Keratinocyte (primary cell): ENCODE data around the gene CMSS1. TPM values are rescaled to one million over a fixed set of nuclear protein-coding genes. Genes with fewer than 3 reads are reported as not detected.
A peak's percentile ranks its signal among the peaks of the same experiment; 100 is the strongest.

Source experiments
- DNase-seq: peaks from one replicate; pipeline ENCODE4 v3.0.0-alpha.2; 2011; ENCODE audit warnings: low read depth, missing footprints, low spot score
- FAIRE-seq: peaks from 2 replicates; lab custom pipeline; 2011; peaks lifted over from hg19 to GRCh38; lab: Jason Lieb, UNC
- H2AFZ ChIP-seq: 2 replicates; pipeline ENCODE4 v1.6.0; 2012; ENCODE audit warnings: low read length, control low read depth, inconsistent platforms; ENCODE audit not compliant: control insufficient read depth
- H3K27ac ChIP-seq: 2 replicates; pipeline ENCODE4 v1.5.1; 2011; ENCODE audit warnings: low read length; ENCODE audit not compliant: control insufficient read depth, insufficient read depth
- H3K27me3 ChIP-seq: 3 replicates; pipeline ENCODE4 v1.6.0; 2011; ENCODE audit warnings: low read length; ENCODE audit not compliant: control insufficient read depth, insufficient read depth; ENCODE audit errors: extremely low read depth
- H3K36me3 ChIP-seq, 2 experiments: 2 replicates in 1 of 2; 3 replicates in 1 of 2; pipeline ENCODE4 v1.5.1; 2011; ENCODE audit warnings: low read length in 2 of 2, mild to moderate bottlenecking in 1 of 2; ENCODE audit not compliant: control insufficient read depth in 2 of 2, insufficient read depth in 2 of 2; ENCODE audit errors: extremely low read depth in 1 of 2
- H3K4me1 ChIP-seq: 3 replicates; pipeline ENCODE4 v1.5.1; 2011; ENCODE audit warnings: low read length; ENCODE audit not compliant: control insufficient read depth, insufficient read depth; ENCODE audit errors: extremely low read depth
- H3K4me2 ChIP-seq: 3 replicates; pipeline ENCODE4 v1.6.0; 2011; ENCODE audit warnings: low read depth, low read length; ENCODE audit not compliant: control insufficient read depth, insufficient read depth; ENCODE audit errors: extremely low read depth
- H3K4me3 ChIP-seq, 3 experiments: fragments of 200-600 bp in 1 of 3; sonication (generic) in 1 of 3; 2 replicates in 2 of 3; 3 replicates in 1 of 3; pipeline ENCODE4 v1.5.1; 2011 to 2016; ENCODE audit warnings: low read length in 3 of 3, mild to moderate bottlenecking in 3 of 3, control low read depth in 2 of 3, inconsistent platforms in 1 of 3, low read depth in 1 of 3, mixed read lengths in 1 of 3, mixed run types in 1 of 3, moderate library complexity in 1 of 3; ENCODE audit not compliant: control insufficient read depth in 2 of 3, insufficient read depth in 2 of 3; ENCODE audit errors: extremely low read depth in 1 of 3
- H3K79me2 ChIP-seq: 2 replicates; pipeline ENCODE4 v1.6.0; 2012; ENCODE audit warnings: low read length; ENCODE audit not compliant: control insufficient read depth, insufficient read depth
- H3K9ac ChIP-seq: 3 replicates; pipeline ENCODE4 v1.6.0; 2011; ENCODE audit warnings: low read length; ENCODE audit not compliant: control insufficient read depth, insufficient read depth; ENCODE audit errors: extremely low read depth
- H3K9me1 ChIP-seq: 3 replicates; pipeline ENCODE4 v1.6.0; 2011; ENCODE audit warnings: low read length; ENCODE audit not compliant: control insufficient read depth, insufficient read depth; ENCODE audit errors: extremely low read depth
- H3K9me3 ChIP-seq: 2 replicates; pipeline ENCODE4 v1.5.1; 2012; ENCODE audit warnings: low read depth, low read length; ENCODE audit not compliant: control insufficient read depth
- H4K20me1 ChIP-seq: 3 replicates; pipeline ENCODE4 v1.6.0; 2011; ENCODE audit warnings: low read length; ENCODE audit not compliant: control insufficient read depth, insufficient read depth; ENCODE audit errors: extremely low read depth
- EZH2 ChIP-seq: IDR thresholded peaks from one replicate; pipeline ENCODE4 v1.6.1; 2012; ENCODE audit warnings: inconsistent platforms, mild to moderate bottlenecking, low read length, moderate library complexity
- dilution Hi-C: fragments of 300-500 bp; cut with MboI; formaldehyde crosslinking; loops from one replicate; pipeline ENCODE4 v1.7.0; 2020; ENCODE audit warnings: low sequenced_read_pairs; ENCODE audit not compliant: extremely low pct_ligation_motif_present
- polyA plus RNA-seq, 5 experiments: library from polyadenylated mRNA; depleted of rRNA in 3 of 5; stranded (reverse) in 3 of 5; stranded (forward) in 1 of 5; unstranded in 1 of 5; fragments of >200 nt; gene quantifications; 1 replicate in 1 of 5; 2 replicates in 3 of 5; 3 replicates in 1 of 5; pipeline versions ENCODE4 v1.2.1 to v1.2.3, GENCODE V29; 2011 to 2012; ENCODE audit warnings: missing spikeins in 2 of 5, low read depth in 1 of 5, low replicate concordance in 1 of 5
- TF ChIP-seq, protein P1 (sequence below), 3 experiments: IDR thresholded peaks in 1 of 3; conservative IDR thresholded peaks in 1 of 3; optimal IDR thresholded peaks in 1 of 3; 2 replicates in 2 of 3; 3 replicates in 1 of 3; pipeline versions ENCODE3 to v1.5.1; 2011; ENCODE audit warnings: low read length in 3 of 3, mild to moderate bottlenecking in 3 of 3, moderate library complexity in 2 of 3, control low read depth in 1 of 3, inconsistent platforms in 1 of 3; ENCODE audit not compliant: insufficient read depth in 2 of 3; ENCODE audit errors: extremely low read depth in 1 of 3

The CMSS1 gene
- polyA plus RNA-seq, 1 donor (not counting 4 experiments of a cell fraction or from before 2014, with no cell fraction given) = 37.2 TPM

DNA sequence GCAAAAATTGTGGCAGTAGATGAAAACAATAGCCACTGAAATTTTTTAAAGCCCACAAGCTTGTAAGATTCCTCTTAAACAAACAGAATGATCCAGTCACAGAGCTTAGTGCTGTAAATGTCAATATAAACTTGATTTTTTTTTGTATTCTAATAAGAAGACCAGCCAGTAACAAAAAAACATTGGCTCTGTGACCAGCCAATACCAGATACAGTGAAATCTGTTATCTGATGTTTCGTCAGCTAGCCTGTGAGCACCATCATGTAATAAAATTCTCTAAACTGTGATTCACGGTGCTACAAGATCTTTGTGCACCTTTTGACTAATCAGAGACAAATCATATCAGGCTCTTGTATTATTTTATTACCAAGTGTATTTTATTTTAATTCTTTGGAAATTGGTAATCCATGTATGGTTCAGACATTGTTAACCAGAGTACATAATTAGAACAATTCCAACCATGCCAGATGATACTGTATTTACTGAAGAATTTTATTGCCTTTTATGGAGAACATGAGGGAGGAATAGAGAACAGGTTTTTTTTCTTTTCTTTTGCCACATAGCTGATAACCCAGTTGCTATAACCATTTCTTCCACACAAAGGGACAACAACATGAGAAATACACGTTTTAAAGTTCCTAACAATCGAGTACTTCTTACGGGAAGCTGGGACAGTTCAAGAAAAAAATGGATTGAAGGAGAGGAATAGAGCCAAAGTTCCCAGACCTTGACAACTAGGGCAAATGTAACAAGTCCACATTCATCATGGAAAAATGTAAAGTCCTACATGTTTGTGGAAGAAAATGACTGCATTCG, 224.7 kb downstream of the CMSS1 start:
- Histone ChIP-seq H3K36me3 (no peaks in the 10 kb centered on the region), H3K9ac (peak overlapping the region; percentile 66), H2AFZ (no peak overlapping the region), H3K27ac (peak overlapping the region; percentile 92), H3K79me2 (no peaks in the 10 kb centered on the region), H3K4me2 (peak overlapping the region; percentile 42), H3K9me1 (no peaks in the 10 kb centered on the region), H3K9me3 (no peaks in the 10 kb centered on the region), H3K27me3 (no peaks in the 10 kb centered on the region), H3K4me3 (no peak overlapping the region), H3K4me1 (peaks cover 46% of the 10 kb centered on the region), H4K20me1 (no peaks in the 10 kb centered on the region)
- dilution Hi-C loops = no loop called here
- FAIRE-seq = peak; percentile 89
- no peak for DNase-seq
- TF ChIP-seq, protein P1, sequence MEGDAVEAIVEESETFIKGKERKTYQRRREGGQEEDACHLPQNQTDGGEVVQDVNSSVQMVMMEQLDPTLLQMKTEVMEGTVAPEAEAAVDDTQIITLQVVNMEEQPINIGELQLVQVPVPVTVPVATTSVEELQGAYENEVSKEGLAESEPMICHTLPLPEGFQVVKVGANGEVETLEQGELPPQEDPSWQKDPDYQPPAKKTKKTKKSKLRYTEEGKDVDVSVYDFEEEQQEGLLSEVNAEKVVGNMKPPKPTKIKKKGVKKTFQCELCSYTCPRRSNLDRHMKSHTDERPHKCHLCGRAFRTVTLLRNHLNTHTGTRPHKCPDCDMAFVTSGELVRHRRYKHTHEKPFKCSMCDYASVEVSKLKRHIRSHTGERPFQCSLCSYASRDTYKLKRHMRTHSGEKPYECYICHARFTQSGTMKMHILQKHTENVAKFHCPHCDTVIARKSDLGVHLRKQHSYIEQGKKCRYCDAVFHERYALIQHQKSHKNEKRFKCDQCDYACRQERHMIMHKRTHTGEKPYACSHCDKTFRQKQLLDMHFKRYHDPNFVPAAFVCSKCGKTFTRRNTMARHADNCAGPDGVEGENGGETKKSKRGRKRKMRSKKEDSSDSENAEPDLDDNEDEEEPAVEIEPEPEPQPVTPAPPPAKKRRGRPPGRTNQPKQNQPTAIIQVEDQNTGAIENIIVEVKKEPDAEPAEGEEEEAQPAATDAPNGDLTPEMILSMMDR (optimal IDR thresholded peaks at IDR 0.05 in 1 of 3, IDR thresholded peaks at IDR 0.05 in 1 of 3, conservative IDR thresholded peaks at IDR 0.05 in 1 of 3; ENCODE audit: extremely low read depth in 1 of 3, insufficient read depth in 2 of 3, low read length in 3 of 3) = no peak
- TF ChIP-seq EZH2 = no peak

DNA sequence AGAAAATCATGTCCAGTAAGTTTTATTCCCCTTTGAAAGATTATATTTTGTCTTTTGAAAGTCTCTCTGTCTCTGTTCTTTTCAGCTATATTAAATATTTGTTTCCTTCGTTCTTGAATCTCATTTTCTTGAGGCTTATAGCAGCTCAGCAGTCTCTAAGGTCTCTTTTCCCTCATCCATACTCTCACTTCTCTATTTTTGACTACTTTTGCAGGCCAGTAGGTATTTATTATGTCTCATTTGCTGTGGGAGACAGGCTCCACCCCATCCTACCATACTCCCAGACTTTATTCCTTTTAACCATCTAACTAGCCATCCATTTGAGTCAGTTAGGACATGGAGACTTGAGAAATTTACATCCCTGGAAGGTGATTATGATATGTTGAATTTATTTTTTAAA, 225.6 kb downstream of the CMSS1 start:
- Histone ChIP-seq H3K9me1 (no peaks in the 10 kb centered on the region), H3K79me2 (no peaks in the 10 kb centered on the region), H3K4me2 (no peak overlapping the region), H3K9me3 (no peaks in the 10 kb centered on the region), H3K4me1 (peaks cover 55% of the 10 kb centered on the region), H4K20me1 (no peaks in the 10 kb centered on the region), H2AFZ (no peak overlapping the region), H3K27me3 (no peaks in the 10 kb centered on the region), H3K4me3 (no peak overlapping the region), H3K36me3 (no peaks in the 10 kb centered on the region), H3K9ac (peak overlapping the region; percentile 39), H3K27ac (peak overlapping the region; percentile 92)
- no peak for DNase-seq
- FAIRE-seq = no peak
- TF ChIP-seq, protein P1 (optimal IDR thresholded peaks at IDR 0.05 in 1 of 3, IDR thresholded peaks at IDR 0.05 in 1 of 3, conservative IDR thresholded peaks at IDR 0.05 in 1 of 3; ENCODE audit: extremely low read depth in 1 of 3, insufficient read depth in 2 of 3, low read length in 3 of 3) = no peak
- TF ChIP-seq EZH2 = no peak
- dilution Hi-C loops = no loop called here
